Measurements from ENCODE around the gene COG5.

Gene COG5

DNA sequence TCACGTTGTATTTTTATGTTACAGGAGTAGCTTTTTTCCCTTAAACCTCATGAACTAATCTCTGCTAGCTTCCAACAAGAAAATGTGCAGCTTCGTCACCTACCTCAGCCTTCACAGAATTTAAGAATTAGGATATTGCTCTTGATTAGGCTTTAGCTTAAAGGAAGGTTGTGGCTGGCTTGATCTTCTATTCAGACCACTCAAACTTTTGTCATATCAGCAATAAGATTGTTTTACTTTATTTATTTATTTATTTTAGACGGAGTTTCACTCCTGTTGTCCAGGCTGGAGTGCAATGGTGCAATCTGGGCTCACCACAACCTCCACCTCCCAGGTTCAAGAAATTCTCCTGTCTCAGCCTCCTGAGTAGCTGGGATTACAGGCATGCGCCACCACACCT, 219.4 kb downstream of the COG5 start:
- DNase-seq, result no peak
- Histone ChIP-seq H3K4me3 (ENCODE audit: insufficient read depth in 1 of 2, low read depth in 1 of 2, low read length in 2 of 2) (no peak overlapping the region), H3K27me3 (ENCODE audit: control insufficient read depth in 1 of 2, insufficient read depth in 1 of 2, low read length in 2 of 2) (no peaks in the 10 kb centered on the region), H4K91ac (ENCODE audit: low read length) (no peak overlapping the region), H4K8ac (ENCODE audit: low read length) (no peak overlapping the region), H3K36me3 (ENCODE audit: control insufficient read depth in 1 of 2, insufficient read depth in 2 of 2, low read depth in 1 of 2, low read length in 2 of 2) (peaks cover 0 to 3% of the 10 kb centered on the region in 2 experiments), H3K18ac (ENCODE audit: low read depth in 1 of 2, low read length in 2 of 2) (no peak overlapping the region), H3K79me1 (replicated peaks; ENCODE audit: low read length, poor library complexity, severe bottlenecking) (peaks cover 6% of the 10 kb centered on the region), H2BK15ac (ENCODE audit: low read depth, poor library complexity, severe bottlenecking) (no peak overlapping the region), H3K4me2 (ENCODE audit: low read length, poor library complexity, severe bottlenecking) (no peak overlapping the region), H2BK120ac (ENCODE audit: low read depth, low read length) (no peak overlapping the region), H3K4me1 (ENCODE audit: control insufficient read depth, insufficient read depth, low read depth, low read length) (no peaks in the 10 kb centered on the region), H2AK5ac (ENCODE audit: low read length, severe bottlenecking) (no peak overlapping the region), H3K9ac (ENCODE audit: low read length) (no peak overlapping the region), H2AFZ (ENCODE audit: low read depth, low read length) (no peak overlapping the region), H3K9me3 (ENCODE audit: control insufficient read depth, low read length) (peaks cover 17% of the 10 kb centered on the region), H2BK5ac (ENCODE audit: low read depth, low read length, poor library complexity, severe bottlenecking) (no peak overlapping the region), H3K4ac (ENCODE audit: low read depth in 1 of 2, low read length in 2 of 2) (no peak overlapping the region), H3K27ac (ENCODE audit: low read length, poor library complexity, severe bottlenecking) (no peak overlapping the region), H3K14ac (ENCODE audit: low read length in 2 of 2) (no peak overlapping the region), H2BK12ac (ENCODE audit: low read length in 2 of 2) (no peak overlapping the region), H3K23ac (ENCODE audit: low read length in 2 of 2) (no peak overlapping the region)
- 98% methylated on average over 3 of the region's 4 CpGs for WGBS

- H2AFZ ChIP-seq (ENCODE audit: low read depth, low read length), result no peak overlapping the region
- H2BK15ac ChIP-seq (ENCODE audit: low read depth, poor library complexity, severe bottlenecking), result no peak overlapping the region
- H2BK12ac ChIP-seq (ENCODE audit: low read length in 2 of 2), result no peak overlapping the region
- H4K8ac ChIP-seq (ENCODE audit: low read length), result no peak overlapping the region
- peaks cover 8% of the 10 kb centered on the region for H3K79me1 ChIP-seq (replicated peaks; ENCODE audit: low read length, poor library complexity, severe bottlenecking)
- no peak overlapping the region for H3K4ac ChIP-seq (ENCODE audit: low read depth in 1 of 2, low read length in 2 of 2)
- no peak overlapping the region for H2BK120ac ChIP-seq (ENCODE audit: low read depth, low read length)
- H3K9ac ChIP-seq (ENCODE audit: low read length), result no peak overlapping the region
- no peak overlapping the region for H3K4me2 ChIP-seq (ENCODE audit: low read length, poor library complexity, severe bottlenecking)
- H3K4me3 ChIP-seq (ENCODE audit: insufficient read depth in 1 of 2, low read depth in 1 of 2, low read length in 2 of 2), result peak overlapping the region in 1 of 2 experiments; percentile 29
- H3K14ac ChIP-seq (ENCODE audit: low read length in 2 of 2), result no peak overlapping the region
- 100% methylated on average over 1 of the region's 1 CpG for WGBS
- no peak overlapping the region for H3K23ac ChIP-seq (ENCODE audit: low read length in 2 of 2)
- H2BK5ac ChIP-seq (ENCODE audit: low read depth, low read length, poor library complexity, severe bottlenecking), result no peak overlapping the region
- H3K4me1 ChIP-seq (ENCODE audit: control insufficient read depth, insufficient read depth, low read depth, low read length), result no peaks in the 10 kb centered on the region
- no peak for DNase-seq
- no peaks in the 10 kb centered on the region for H3K36me3 ChIP-seq (ENCODE audit: control insufficient read depth in 1 of 2, insufficient read depth in 2 of 2, low read depth in 1 of 2, low read length in 2 of 2)
- H3K27ac ChIP-seq (ENCODE audit: low read length, poor library complexity, severe bottlenecking), result no peak overlapping the region
- no peak overlapping the region for H4K91ac ChIP-seq (ENCODE audit: low read length)
- H3K27me3 ChIP-seq (ENCODE audit: control insufficient read depth in 1 of 2, insufficient read depth in 1 of 2, low read length in 2 of 2), result no peaks in the 10 kb centered on the region
- H3K18ac ChIP-seq (ENCODE audit: low read depth in 1 of 2, low read length in 2 of 2), result no peak overlapping the region
- peaks cover 31% of the 10 kb centered on the region for H3K9me3 ChIP-seq (ENCODE audit: control insufficient read depth, low read length)
- H2AK5ac ChIP-seq (ENCODE audit: low read length, severe bottlenecking), result no peak overlapping the region
Observed at GRCh38 chr7:107338080-107338479, 225.6 kb downstream of the COG5 start.

GRCh38 chr7:107332488-107333269, 231.0 kb downstream of the COG5 start:
- H3K23ac ChIP-seq (ENCODE audit: low read length in 2 of 2), result no peak overlapping the region
- no peak overlapping the region for H2BK12ac ChIP-seq (ENCODE audit: low read length in 2 of 2)
- no peak overlapping the region for H2BK5ac ChIP-seq (ENCODE audit: low read depth, low read length, poor library complexity, severe bottlenecking)
- H3K9ac ChIP-seq (ENCODE audit: low read length), result no peak overlapping the region
- no peak overlapping the region for H2AFZ ChIP-seq (ENCODE audit: low read depth, low read length)
- peaks cover 3 to 5% of the 10 kb centered on the region in 2 experiments for H3K36me3 ChIP-seq (ENCODE audit: control insufficient read depth in 1 of 2, insufficient read depth in 2 of 2, low read depth in 1 of 2, low read length in 2 of 2)
- no peak overlapping the region for H2BK15ac ChIP-seq (ENCODE audit: low read depth, poor library complexity, severe bottlenecking)
- peaks cover 6% of the 10 kb centered on the region for H3K79me1 ChIP-seq (replicated peaks; ENCODE audit: low read length, poor library complexity, severe bottlenecking)
- H4K91ac ChIP-seq (ENCODE audit: low read length), result no peak overlapping the region
- no peak overlapping the region for H3K4me3 ChIP-seq (ENCODE audit: insufficient read depth in 1 of 2, low read depth in 1 of 2, low read length in 2 of 2)
- H4K8ac ChIP-seq (ENCODE audit: low read length), result no peak overlapping the region
- no peak overlapping the region for H3K18ac ChIP-seq (ENCODE audit: low read depth in 1 of 2, low read length in 2 of 2)
- no peak overlapping the region for H3K4me2 ChIP-seq (ENCODE audit: low read length, poor library complexity, severe bottlenecking)
- no peaks in the 10 kb centered on the region for H3K27me3 ChIP-seq (ENCODE audit: control insufficient read depth in 1 of 2, insufficient read depth in 1 of 2, low read length in 2 of 2)
- DNase-seq, result no peak
- WGBS, result 99% methylated on average over 2 of the region's 4 CpGs
- H3K14ac ChIP-seq (ENCODE audit: low read length in 2 of 2), result no peak overlapping the region
- H3K9me3 ChIP-seq (ENCODE audit: control insufficient read depth, low read length), result peaks cover 4% of the 10 kb centered on the region
- no peak overlapping the region for H2BK120ac ChIP-seq (ENCODE audit: low read depth, low read length)
- H2AK5ac ChIP-seq (ENCODE audit: low read length, severe bottlenecking), result no peak overlapping the region
- no peaks in the 10 kb centered on the region for H3K4me1 ChIP-seq (ENCODE audit: control insufficient read depth, insufficient read depth, low read depth, low read length)
- no peak overlapping the region for H3K27ac ChIP-seq (ENCODE audit: low read length, poor library complexity, severe bottlenecking)
- no peak overlapping the region for H3K4ac ChIP-seq (ENCODE audit: low read depth in 1 of 2, low read length in 2 of 2)

- H3K4me2 ChIP-seq (ENCODE audit: low read length, poor library complexity, severe bottlenecking), result no peak overlapping the region
- no peak overlapping the region for H3K4me3 ChIP-seq (ENCODE audit: insufficient read depth in 1 of 2, low read depth in 1 of 2, low read length in 2 of 2)
- H3K36me3 ChIP-seq (ENCODE audit: control insufficient read depth in 1 of 2, insufficient read depth in 2 of 2, low read depth in 1 of 2, low read length in 2 of 2), result peaks cover 3 to 9% of the 10 kb centered on the region in 2 experiments
- H3K23ac ChIP-seq (ENCODE audit: low read length in 2 of 2), result no peak overlapping the region
- H2BK15ac ChIP-seq (ENCODE audit: low read depth, poor library complexity, severe bottlenecking), result no peak overlapping the region
- no peak overlapping the region for H2BK5ac ChIP-seq (ENCODE audit: low read depth, low read length, poor library complexity, severe bottlenecking)
- DNase-seq, result no peak
- H2AFZ ChIP-seq (ENCODE audit: low read depth, low read length), result no peak overlapping the region
- no peak overlapping the region for H2BK12ac ChIP-seq (ENCODE audit: low read length in 2 of 2)
- H3K79me1 ChIP-seq (replicated peaks; ENCODE audit: low read length, poor library complexity, severe bottlenecking), result peaks cover 4% of the 10 kb centered on the region
- no peaks in the 10 kb centered on the region for H3K27me3 ChIP-seq (ENCODE audit: control insufficient read depth in 1 of 2, insufficient read depth in 1 of 2, low read length in 2 of 2)
- H3K14ac ChIP-seq (ENCODE audit: low read length in 2 of 2), result no peak overlapping the region
- no peak overlapping the region for H2AK5ac ChIP-seq (ENCODE audit: low read length, severe bottlenecking)
- no peak overlapping the region for H4K8ac ChIP-seq (ENCODE audit: low read length)
- no peak overlapping the region for H3K9ac ChIP-seq (ENCODE audit: low read length)
- no peaks in the 10 kb centered on the region for H3K4me1 ChIP-seq (ENCODE audit: control insufficient read depth, insufficient read depth, low read depth, low read length)
- H3K27ac ChIP-seq (ENCODE audit: low read length, poor library complexity, severe bottlenecking), result no peak overlapping the region
- no peak overlapping the region for H3K18ac ChIP-seq (ENCODE audit: low read depth in 1 of 2, low read length in 2 of 2)
- peaks cover 7% of the 10 kb centered on the region for H3K9me3 ChIP-seq (ENCODE audit: control insufficient read depth, low read length)
- H2BK120ac ChIP-seq (ENCODE audit: low read depth, low read length), result no peak overlapping the region
- no peak overlapping the region for H3K4ac ChIP-seq (ENCODE audit: low read depth in 1 of 2, low read length in 2 of 2)
- no peak overlapping the region for H4K91ac ChIP-seq (ENCODE audit: low read length)
Observed at GRCh38 chr7:107330478-107330877, 233.2 kb downstream of the COG5 start.

Measured in mesenchymal stem cell (in vitro differentiated cells and primary cell).